ENCODE results near the gene HYAL2. TPM values are rescaled to one million over a fixed set of nuclear protein-coding genes. Genes with fewer than 3 reads are reported as not detected.
A peak's percentile ranks its signal among the peaks of the same experiment; 100 is the strongest.

The HYAL2 gene
- total and polyA plus RNA-seq, 2 of the 8 experiments (the other 6 are each of a cell fraction or from before 2014, with no cell fraction given): 51.9 to 176 TPM

DNA sequence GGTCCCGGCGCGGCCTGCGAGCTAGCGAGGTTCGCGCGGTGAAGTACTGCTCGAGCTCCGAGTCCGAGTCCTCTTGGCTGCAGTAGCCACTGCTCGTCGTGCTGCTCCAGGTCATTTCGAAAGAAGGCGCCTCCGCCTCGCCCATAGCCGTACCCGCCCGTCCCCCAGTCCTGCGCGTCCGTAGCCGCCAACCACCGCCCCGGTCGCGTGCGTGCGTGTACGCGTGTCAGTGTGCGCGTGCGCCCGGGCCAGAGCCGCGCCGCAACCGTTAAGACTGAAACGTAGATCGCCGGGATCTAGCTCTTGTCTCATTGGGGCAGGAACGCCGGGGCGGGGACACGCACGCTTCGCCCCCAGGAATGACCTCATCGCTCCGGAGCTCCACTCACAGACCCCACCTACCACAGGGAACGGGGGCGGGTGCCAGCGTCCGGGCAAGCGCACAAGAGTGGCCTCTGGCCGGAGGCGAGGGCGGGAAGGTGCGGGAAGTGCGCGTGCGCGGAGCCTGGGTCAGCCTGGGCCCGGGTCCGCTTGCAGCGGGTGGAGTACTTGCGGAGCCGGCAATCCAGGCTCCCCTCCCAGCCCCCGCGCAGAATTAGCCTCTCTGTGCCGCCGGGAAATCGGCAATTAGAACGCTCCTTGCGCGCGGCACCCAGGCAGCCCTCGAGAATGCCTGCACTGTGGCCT is 14.8 kb upstream of the HYAL2 start (continued):
- TF ChIP-seq TBP (IDR thresholded peaks at IDR 0.05; ENCODE audit: low read depth, low read length): no peak; the same call in 1 of the 2 replicates
- TF ChIP-seq RNF2 (IDR thresholded peaks at IDR 0.05; ENCODE audit: borderline replicate concordance, low read depth, low read length, missing control alignments, poor library complexity, severe bottlenecking): peak; percentile 19
- TF ChIP-seq USF2 (IDR thresholded peaks at IDR 0.05; ENCODE audit: low read length): no peak
- TF ChIP-seq, protein P1, sequence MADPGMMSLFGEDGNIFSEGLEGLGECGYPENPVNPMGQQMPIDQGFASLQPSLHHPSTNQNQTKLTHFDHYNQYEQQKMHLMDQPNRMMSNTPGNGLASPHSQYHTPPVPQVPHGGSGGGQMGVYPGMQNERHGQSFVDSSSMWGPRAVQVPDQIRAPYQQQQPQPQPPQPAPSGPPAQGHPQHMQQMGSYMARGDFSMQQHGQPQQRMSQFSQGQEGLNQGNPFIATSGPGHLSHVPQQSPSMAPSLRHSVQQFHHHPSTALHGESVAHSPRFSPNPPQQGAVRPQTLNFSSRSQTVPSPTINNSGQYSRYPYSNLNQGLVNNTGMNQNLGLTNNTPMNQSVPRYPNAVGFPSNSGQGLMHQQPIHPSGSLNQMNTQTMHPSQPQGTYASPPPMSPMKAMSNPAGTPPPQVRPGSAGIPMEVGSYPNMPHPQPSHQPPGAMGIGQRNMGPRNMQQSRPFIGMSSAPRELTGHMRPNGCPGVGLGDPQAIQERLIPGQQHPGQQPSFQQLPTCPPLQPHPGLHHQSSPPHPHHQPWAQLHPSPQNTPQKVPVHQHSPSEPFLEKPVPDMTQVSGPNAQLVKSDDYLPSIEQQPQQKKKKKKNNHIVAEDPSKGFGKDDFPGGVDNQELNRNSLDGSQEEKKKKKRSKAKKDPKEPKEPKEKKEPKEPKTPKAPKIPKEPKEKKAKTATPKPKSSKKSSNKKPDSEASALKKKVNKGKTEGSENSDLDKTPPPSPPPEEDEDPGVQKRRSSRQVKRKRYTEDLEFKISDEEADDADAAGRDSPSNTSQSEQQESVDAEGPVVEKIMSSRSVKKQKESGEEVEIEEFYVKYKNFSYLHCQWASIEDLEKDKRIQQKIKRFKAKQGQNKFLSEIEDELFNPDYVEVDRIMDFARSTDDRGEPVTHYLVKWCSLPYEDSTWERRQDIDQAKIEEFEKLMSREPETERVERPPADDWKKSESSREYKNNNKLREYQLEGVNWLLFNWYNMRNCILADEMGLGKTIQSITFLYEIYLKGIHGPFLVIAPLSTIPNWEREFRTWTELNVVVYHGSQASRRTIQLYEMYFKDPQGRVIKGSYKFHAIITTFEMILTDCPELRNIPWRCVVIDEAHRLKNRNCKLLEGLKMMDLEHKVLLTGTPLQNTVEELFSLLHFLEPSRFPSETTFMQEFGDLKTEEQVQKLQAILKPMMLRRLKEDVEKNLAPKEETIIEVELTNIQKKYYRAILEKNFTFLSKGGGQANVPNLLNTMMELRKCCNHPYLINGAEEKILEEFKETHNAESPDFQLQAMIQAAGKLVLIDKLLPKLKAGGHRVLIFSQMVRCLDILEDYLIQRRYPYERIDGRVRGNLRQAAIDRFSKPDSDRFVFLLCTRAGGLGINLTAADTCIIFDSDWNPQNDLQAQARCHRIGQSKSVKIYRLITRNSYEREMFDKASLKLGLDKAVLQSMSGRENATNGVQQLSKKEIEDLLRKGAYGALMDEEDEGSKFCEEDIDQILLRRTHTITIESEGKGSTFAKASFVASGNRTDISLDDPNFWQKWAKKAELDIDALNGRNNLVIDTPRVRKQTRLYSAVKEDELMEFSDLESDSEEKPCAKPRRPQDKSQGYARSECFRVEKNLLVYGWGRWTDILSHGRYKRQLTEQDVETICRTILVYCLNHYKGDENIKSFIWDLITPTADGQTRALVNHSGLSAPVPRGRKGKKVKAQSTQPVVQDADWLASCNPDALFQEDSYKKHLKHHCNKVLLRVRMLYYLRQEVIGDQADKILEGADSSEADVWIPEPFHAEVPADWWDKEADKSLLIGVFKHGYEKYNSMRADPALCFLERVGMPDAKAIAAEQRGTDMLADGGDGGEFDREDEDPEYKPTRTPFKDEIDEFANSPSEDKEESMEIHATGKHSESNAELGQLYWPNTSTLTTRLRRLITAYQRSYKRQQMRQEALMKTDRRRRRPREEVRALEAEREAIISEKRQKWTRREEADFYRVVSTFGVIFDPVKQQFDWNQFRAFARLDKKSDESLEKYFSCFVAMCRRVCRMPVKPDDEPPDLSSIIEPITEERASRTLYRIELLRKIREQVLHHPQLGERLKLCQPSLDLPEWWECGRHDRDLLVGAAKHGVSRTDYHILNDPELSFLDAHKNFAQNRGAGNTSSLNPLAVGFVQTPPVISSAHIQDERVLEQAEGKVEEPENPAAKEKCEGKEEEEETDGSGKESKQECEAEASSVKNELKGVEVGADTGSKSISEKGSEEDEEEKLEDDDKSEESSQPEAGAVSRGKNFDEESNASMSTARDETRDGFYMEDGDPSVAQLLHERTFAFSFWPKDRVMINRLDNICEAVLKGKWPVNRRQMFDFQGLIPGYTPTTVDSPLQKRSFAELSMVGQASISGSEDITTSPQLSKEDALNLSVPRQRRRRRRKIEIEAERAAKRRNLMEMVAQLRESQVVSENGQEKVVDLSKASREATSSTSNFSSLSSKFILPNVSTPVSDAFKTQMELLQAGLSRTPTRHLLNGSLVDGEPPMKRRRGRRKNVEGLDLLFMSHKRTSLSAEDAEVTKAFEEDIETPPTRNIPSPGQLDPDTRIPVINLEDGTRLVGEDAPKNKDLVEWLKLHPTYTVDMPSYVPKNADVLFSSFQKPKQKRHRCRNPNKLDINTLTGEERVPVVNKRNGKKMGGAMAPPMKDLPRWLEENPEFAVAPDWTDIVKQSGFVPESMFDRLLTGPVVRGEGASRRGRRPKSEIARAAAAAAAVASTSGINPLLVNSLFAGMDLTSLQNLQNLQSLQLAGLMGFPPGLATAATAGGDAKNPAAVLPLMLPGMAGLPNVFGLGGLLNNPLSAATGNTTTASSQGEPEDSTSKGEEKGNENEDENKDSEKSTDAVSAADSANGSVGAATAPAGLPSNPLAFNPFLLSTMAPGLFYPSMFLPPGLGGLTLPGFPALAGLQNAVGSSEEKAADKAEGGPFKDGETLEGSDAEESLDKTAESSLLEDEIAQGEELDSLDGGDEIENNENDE (IDR thresholded peaks at IDR 0.05; ENCODE audit: insufficient replicate concordance, low read length): no peak
- TF ChIP-seq PHF8 (conservative IDR thresholded peaks at IDR 0.05; ENCODE audit: low read depth, low read length): peak; percentile 79; the same call in 1 of the 2 replicates
- TF ChIP-seq POLR2A (IDR thresholded peaks at IDR 0.05; ENCODE audit: control extremely low read depth in 1 of 2, low read depth in 2 of 2, low read length in 2 of 2): peak in 1 of 2 experiments; percentile 54; a peak in 2 of 3 replicates
- no peak for TF ChIP-seq SP2 (IDR thresholded peaks at IDR 0.05; ENCODE audit: low read length)
- TF ChIP-seq KDM1A (IDR thresholded peaks at IDR 0.05; ENCODE audit: borderline replicate concordance, low read length): no peak
- no peak for TF ChIP-seq CTBP2 (IDR thresholded peaks at IDR 0.05; ENCODE audit: borderline replicate concordance, insufficient read depth, insufficient read length, low read length)
